CD14-positive monocyte (primary cell): ENCODE measurements around the gene BRD3OS. TPM values are rescaled to one million over a fixed set of nuclear protein-coding genes. Genes with fewer than 3 reads are reported as not detected.

ENCODE experiments used
- DNase-seq, 3 donors: peaks; one replicate each; pipeline ENCODE4 v3.0.0-alpha.2; 2011 to 2022
- H2AFZ ChIP-seq: 2 replicates; pipeline ENCODE4 v1.6.0; 2012; ENCODE audit warnings: mild to moderate bottlenecking, low read depth, low read length, inconsistent platforms; ENCODE audit not compliant: insufficient read depth, poor library complexity, severe bottlenecking
- H3K27ac ChIP-seq, 2 donors: 1 replicate in 1 of 2; 2 replicates in 1 of 2; pipeline ENCODE4 v1.5.1; 2012 to 2013; ENCODE audit warnings: low read length in 2 of 2, control low read depth in 1 of 2, inconsistent platforms in 1 of 2, low read depth in 1 of 2, mild to moderate bottlenecking in 1 of 2
- H3K27me3 ChIP-seq, 2 donors: one replicate each; pipeline versions ENCODE4 v1.6.0 to v1.6.1; 2011 to 2013; ENCODE audit warnings: low read length in 2 of 2; ENCODE audit not compliant: control insufficient read depth in 2 of 2, insufficient read depth in 2 of 2
- H3K36me3 ChIP-seq, 2 donors: replicated peaks in 1 of 2; 1 replicate in 1 of 2; 2 replicates in 1 of 2; pipeline versions ENCODE4 v1.5.1 to v1.6.1; 2012 to 2013; ENCODE audit warnings: low read length in 2 of 2, control low read depth in 1 of 2, inconsistent platforms in 1 of 2, mild to moderate bottlenecking in 1 of 2; ENCODE audit not compliant: insufficient read depth in 2 of 2, control insufficient read depth in 1 of 2
- H3K4me1 ChIP-seq, 2 donors: 1 replicate in 1 of 2; 2 replicates in 1 of 2; pipeline versions ENCODE4 v1.5.1 to v1.6.1; 2012 to 2013; ENCODE audit warnings: low read length in 2 of 2, control low read depth in 1 of 2, inconsistent platforms in 1 of 2, mild to moderate bottlenecking in 1 of 2, moderate library complexity in 1 of 2; ENCODE audit not compliant: insufficient read depth in 2 of 2, control insufficient read depth in 1 of 2
- H3K4me2 ChIP-seq: replicated peaks from 2 replicates; pipeline ENCODE3; 2012; ENCODE audit warnings: low read length, moderate library complexity, mild to moderate bottlenecking; ENCODE audit not compliant: poor library complexity, severe bottlenecking; ENCODE audit errors: extremely low read depth
- H3K4me3 ChIP-seq, 3 experiments: fragments of 200-600 bp in 1 of 3; sonication (generic) in 1 of 3; replicated peaks in 1 of 3; 1 replicate in 2 of 3; 2 replicates in 1 of 3; pipeline ENCODE4 v1.5.1; 2011 to 2013; ENCODE audit warnings: low read length in 3 of 3, mild to moderate bottlenecking in 3 of 3, control low read depth in 2 of 3, low read depth in 2 of 3, inconsistent platforms in 1 of 3, moderate library complexity in 1 of 3
- H3K79me2 ChIP-seq: 2 replicates; pipeline ENCODE4 v1.6.0; 2012; ENCODE audit warnings: mild to moderate bottlenecking, control low read depth, inconsistent platforms, low read length, moderate library complexity; ENCODE audit not compliant: insufficient read depth
- H3K9ac ChIP-seq: 2 replicates; pipeline ENCODE4 v1.6.0; 2017; ENCODE audit warnings: low read length, mild to moderate bottlenecking; ENCODE audit not compliant: insufficient read depth, poor library complexity, severe bottlenecking
- H3K9me3 ChIP-seq, 2 donors: replicated peaks in 1 of 2; 1 replicate in 1 of 2; 2 replicates in 1 of 2; pipeline versions ENCODE4 v1.5.1 to v1.6.1; 2012 to 2013; ENCODE audit warnings: low read length in 2 of 2, control low read depth in 1 of 2; ENCODE audit not compliant: control insufficient read depth in 1 of 2, insufficient read depth in 1 of 2
- H4K20me1 ChIP-seq: 2 replicates; pipeline ENCODE4 v1.6.0; 2012; ENCODE audit warnings: mild to moderate bottlenecking, low read length, control low read depth, moderate library complexity; ENCODE audit not compliant: insufficient read depth
- H3K27ac Mint-ChIP-seq, 7 donors: one replicate each; pipeline ENCODE4 v1.8.0; 2020; ENCODE audit warnings: mild to moderate bottlenecking in 7 of 7, mixed read lengths in 7 of 7, moderate library complexity in 6 of 7, inconsistent platforms in 2 of 7
- H3K27me3 Mint-ChIP-seq, 3 donors: one replicate each; pipeline ENCODE4 v1.8.0; 2021 to 2022; ENCODE audit warnings: low read depth in 3 of 3, mild to moderate bottlenecking in 3 of 3, mixed read lengths in 3 of 3, moderate library complexity in 3 of 3, inconsistent platforms in 1 of 3
- H3K36me3 Mint-ChIP-seq, 2 donors: one replicate each; pipeline ENCODE4 v1.8.0; 2020; ENCODE audit warnings: mixed read lengths in 2 of 2, inconsistent platforms in 1 of 2, mild to moderate bottlenecking in 1 of 2
- H3K4me1 Mint-ChIP-seq: one replicate; pipeline ENCODE4 v1.8.0; 2020; ENCODE audit warnings: mild to moderate bottlenecking, mixed read lengths
- H3K4me3 Mint-ChIP-seq, 2 donors: one replicate each; pipeline ENCODE4 v1.8.0; 2020; ENCODE audit warnings: mild to moderate bottlenecking in 2 of 2, mixed read lengths in 2 of 2, moderate library complexity in 1 of 2
- H3K9me3 Mint-ChIP-seq, 7 donors: one replicate each; pipeline ENCODE4 v1.8.0; 2020 to 2022; ENCODE audit warnings: mixed read lengths in 7 of 7, mild to moderate bottlenecking in 6 of 7, moderate library complexity in 6 of 7, inconsistent platforms in 2 of 7
- WGBS: methylation state at CpG from one replicate; pipeline ENCODE4 v1.1.5; 2013; ENCODE audit warnings: missing lambda C conversion rate; ENCODE audit not compliant: insufficient coverage; 5-methylcytosine and 5-hydroxymethylcytosine counted together
- intact Hi-C, 2 donors: fragments of 100-400 bp; cut with micrococcal nuclease; formaldehyde crosslinking; loops; one replicate each; pipeline versions ENCODE4 v1.15.0 to v1.15.1; 2023
- polyA plus RNA-seq, 3 donors: library from polyadenylated mRNA; depleted of rRNA in 1 of 3; unstranded in 2 of 3; stranded (reverse) in 1 of 3; fragments of 300-500 nt in 2 of 3; fragments of >200 nt in 1 of 3; fragmentation: Illumina TruSeq in 2 of 3; gene quantifications; 1 replicate in 2 of 3; 2 replicates in 1 of 3; pipeline ENCODE4 v1.2.3, GENCODE V29; 2012 to 2021
- TF ChIP-seq, protein P1 (sequence below): fragments of 200-600 bp; IDR thresholded peaks from one replicate; pipeline ENCODE4 v1.8.0; 2022; ENCODE audit warnings: antibody characterized with exemption, mild to moderate bottlenecking

The BRD3OS gene
- polyA plus RNA-seq, 3 donors: 2.9 to 6.8 (median 6.6) TPM

DNA sequence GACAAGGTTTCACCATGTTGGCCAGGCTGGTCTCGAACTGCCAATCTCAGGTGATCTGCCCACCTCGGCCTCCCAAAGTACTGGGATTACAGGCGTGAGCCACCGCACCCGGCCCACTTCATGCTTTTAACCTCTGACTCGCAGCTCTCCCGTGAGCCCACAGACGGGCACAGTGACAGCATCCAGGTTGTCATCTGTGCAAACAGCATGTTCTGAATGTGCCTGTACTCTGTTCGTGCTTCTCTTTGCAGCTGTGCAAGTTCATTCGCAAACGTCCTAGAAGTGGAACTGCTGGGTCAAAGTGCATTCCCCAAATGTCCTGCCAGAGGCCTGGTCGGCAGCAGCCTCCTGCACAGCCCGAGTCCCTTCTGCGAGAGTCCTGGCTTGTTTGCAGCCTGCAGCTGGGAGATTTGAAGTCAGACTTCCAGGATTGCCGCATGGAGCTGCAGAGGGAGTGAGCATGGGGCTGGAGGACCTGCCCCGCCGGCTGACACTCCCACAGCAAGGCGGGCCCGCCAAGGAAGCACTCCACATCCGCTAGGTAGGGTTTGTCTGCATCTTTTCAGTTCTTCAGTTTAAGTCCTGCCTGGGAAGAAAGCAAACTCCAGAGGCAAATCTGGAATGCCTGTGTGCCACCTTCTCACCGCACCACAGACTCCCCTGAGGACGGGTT is 3.4 kb downstream of the BRD3OS start:
- Mint-ChIP-seq H3K27ac (peak overlapping the region in 1 of 7 donors; percentile 50), H3K4me1 (peaks cover 11% of the 10 kb centered on the region), H3K36me3 (peaks cover 24 to 48% of the 10 kb centered on the region in 2 donors), H3K27me3 (peaks cover 0 to 3% (median 1%) of the 10 kb centered on the region in 3 donors), H3K4me3 (no peak overlapping the region), H3K9me3 (peaks cover 0 to 3% (median 0%) of the 10 kb centered on the region in 7 donors)
- DNase-seq: no peak
- Histone ChIP-seq H3K27me3 (no peaks in the 10 kb centered on the region), H3K4me2 (no peak overlapping the region), H3K4me3 (no peak overlapping the region), H3K27ac (no peak overlapping the region), H3K9ac (no peak overlapping the region), H3K36me3 (peaks cover 29 to 46% of the 10 kb centered on the region in 2 donors), H3K9me3 (no peaks in the 10 kb centered on the region), H3K4me1 (peaks cover 12 to 13% of the 10 kb centered on the region in 2 donors), H3K79me2 (no peaks in the 10 kb centered on the region), H4K20me1 (peaks cover 3% of the 10 kb centered on the region), H2AFZ (no peak overlapping the region)
- intact Hi-C loops: loop anchor here (5.0 to 10.0 kb wide), 3 partner anchors 554 to 691 kb away; partner anchors contain the start of genes CACFD1 (in 1 of the 2), SLC2A6 (in 1 of the 2) and SURF6 (in 1 of the 2)
- WGBS: 96% methylated on average over 18 of the region's 22 CpGs
- TF ChIP-seq, protein P1, sequence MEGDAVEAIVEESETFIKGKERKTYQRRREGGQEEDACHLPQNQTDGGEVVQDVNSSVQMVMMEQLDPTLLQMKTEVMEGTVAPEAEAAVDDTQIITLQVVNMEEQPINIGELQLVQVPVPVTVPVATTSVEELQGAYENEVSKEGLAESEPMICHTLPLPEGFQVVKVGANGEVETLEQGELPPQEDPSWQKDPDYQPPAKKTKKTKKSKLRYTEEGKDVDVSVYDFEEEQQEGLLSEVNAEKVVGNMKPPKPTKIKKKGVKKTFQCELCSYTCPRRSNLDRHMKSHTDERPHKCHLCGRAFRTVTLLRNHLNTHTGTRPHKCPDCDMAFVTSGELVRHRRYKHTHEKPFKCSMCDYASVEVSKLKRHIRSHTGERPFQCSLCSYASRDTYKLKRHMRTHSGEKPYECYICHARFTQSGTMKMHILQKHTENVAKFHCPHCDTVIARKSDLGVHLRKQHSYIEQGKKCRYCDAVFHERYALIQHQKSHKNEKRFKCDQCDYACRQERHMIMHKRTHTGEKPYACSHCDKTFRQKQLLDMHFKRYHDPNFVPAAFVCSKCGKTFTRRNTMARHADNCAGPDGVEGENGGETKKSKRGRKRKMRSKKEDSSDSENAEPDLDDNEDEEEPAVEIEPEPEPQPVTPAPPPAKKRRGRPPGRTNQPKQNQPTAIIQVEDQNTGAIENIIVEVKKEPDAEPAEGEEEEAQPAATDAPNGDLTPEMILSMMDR: no peak

DNA sequence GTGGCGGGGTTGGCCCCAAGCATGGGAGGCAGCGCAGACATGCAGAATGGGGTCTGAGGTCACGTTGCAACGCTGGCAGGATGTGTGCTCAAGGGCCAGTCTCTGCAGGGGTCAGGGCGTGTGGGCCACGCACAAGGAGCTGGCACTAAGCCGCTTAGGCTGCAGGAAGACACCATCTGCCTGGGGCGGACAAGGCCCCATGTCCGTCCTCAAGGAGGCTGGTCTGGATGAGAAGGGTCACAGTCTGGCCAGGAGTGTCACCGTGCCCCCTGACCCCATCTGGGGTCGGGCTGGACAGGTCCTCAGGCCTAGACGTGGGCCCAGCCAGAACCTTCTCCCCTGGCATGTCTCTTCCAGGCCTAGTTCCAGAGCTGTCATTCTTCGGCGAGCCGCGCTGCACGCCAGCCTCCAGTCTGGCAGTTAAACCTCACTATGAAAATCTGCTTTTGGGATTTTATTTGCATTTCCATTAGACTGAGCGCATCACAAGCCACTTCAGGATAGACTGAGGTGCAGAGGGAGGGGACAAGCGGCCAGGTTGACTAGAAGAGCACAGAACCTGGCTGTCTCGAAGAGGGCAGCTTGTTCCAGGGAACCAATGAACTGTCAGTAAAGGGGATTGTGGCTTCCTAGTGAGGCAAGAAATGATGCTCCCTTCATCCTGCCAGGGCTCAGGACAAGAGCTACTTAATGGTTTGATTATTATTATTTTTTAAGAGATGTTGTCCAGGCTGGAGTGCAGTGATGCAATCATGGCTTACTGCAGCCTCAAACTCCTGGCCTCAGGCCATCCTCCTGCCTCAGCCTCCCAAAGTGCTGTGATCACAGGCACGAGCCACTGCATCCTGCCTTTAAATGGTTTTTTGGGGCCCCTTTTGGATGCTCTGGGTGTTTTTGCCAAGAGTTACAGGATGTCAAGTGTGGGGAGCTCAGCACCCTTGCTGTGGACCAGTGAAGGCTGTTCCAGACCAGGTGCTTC is 4.3 kb downstream of the BRD3OS start:
- Mint-ChIP-seq H3K27ac (peak overlapping the region in 1 of 7 donors; percentile 50), H3K4me3 (no peak overlapping the region), H3K27me3 (peaks cover 0 to 3% (median 1%) of the 10 kb centered on the region in 3 donors), H3K36me3 (peaks cover 31 to 56% of the 10 kb centered on the region in 2 donors), H3K9me3 (peaks cover 0 to 3% (median 0%) of the 10 kb centered on the region in 7 donors), H3K4me1 (peaks cover 7% of the 10 kb centered on the region)
- Histone ChIP-seq H3K36me3 (peaks cover 37 to 54% of the 10 kb centered on the region in 2 donors), H4K20me1 (peaks cover 4% of the 10 kb centered on the region), H3K27ac (no peak overlapping the region), H3K4me1 (peaks cover 11 to 13% of the 10 kb centered on the region in 2 donors), H3K27me3 (no peaks in the 10 kb centered on the region), H3K79me2 (no peaks in the 10 kb centered on the region), H3K9me3 (no peaks in the 10 kb centered on the region), H2AFZ (no peak overlapping the region), H3K9ac (no peak overlapping the region), H3K4me3 (no peak overlapping the region), H3K4me2 (no peak overlapping the region)
- 96% methylated on average over 19 of the region's 21 CpGs for WGBS
- TF ChIP-seq, protein P1: no peak
- no peak for DNase-seq
- intact Hi-C loops: loop anchor here (5.0 to 10.0 kb wide), 3 partner anchors 555 to 692 kb away; partner anchors contain the start of genes CACFD1 (in 1 of the 2), SLC2A6 (in 1 of the 2) and SURF6 (in 1 of the 2)
